HG03066 (cell line): ENCODE measurements around the gene MRPL43.
A peak's percentile ranks its signal among the peaks of the same experiment; 100 is the strongest.
"Not testable (repeated sequence)": the region's sequence is repeated elsewhere in the genome, so short reads cannot be mapped to it uniquely, and the experiment has no call there.

Source experiments
- ATAC-seq: cut with Tn5 transposase; IDR thresholded peaks from one replicate; pipeline ENCODE4 v1.9.1; 2021; ENCODE audit warnings: low read depth; ENCODE audit not compliant: unreplicated experiment

MRPL43 gene

GRCh38 chr10:100986952-100987684 is at the start of gene MRPL43, which contains the start of gene TWNK:
Gene MRPL43, minus strand, starts transcription at chr10:100987497. Its CDS starts 54 bp downstream, at chr10:100987443.
Gene TWNK, plus strand, starts transcription at chr10:100987543. Its CDS starts 668 bp downstream, at chr10:100988211.
- ATAC-seq = peak; percentile 82

- ATAC-seq = no peak
Measured at GRCh38 chr10:101036726-101037125, 49.4 kb upstream of the MRPL43 start.

GRCh38 chr10:101035916-101036702 is 48.8 kb upstream of the MRPL43 start:
- ATAC-seq = no peak

GRCh38 chr10:101035314-101035713 is 48.0 kb upstream of the MRPL43 start:
- no peak for ATAC-seq

- ATAC-seq = not testable (repeated sequence)
Measured at GRCh38 chr10:101034404-101034803, 47.1 kb upstream of the MRPL43 start.

GRCh38 chr10:101033276-101033675 is 46.0 kb upstream of the MRPL43 start:
- no peak for ATAC-seq

GRCh38 chr10:101032637-101033224 is 45.4 kb upstream of the MRPL43 start:
- no peak for ATAC-seq

- ATAC-seq = peak; percentile 44
Measured at GRCh38 chr10:101031796-101032636, 44.7 kb upstream of the MRPL43 start.

- ATAC-seq = peak; percentile 89
Measured at GRCh38 chr10:101031128-101031795, 44.0 kb upstream of the MRPL43 start, which contains the start of the genes PDZD7 and SFXN3. Gene PDZD7, minus strand, starts transcription at chr10:101031129. Its CDS starts 910 bp downstream, at chr10:101030219. Gene SFXN3, plus strand, starts transcription at chr10:101031234. Its CDS starts 3,461 bp downstream, at chr10:101034695.

- no peak for ATAC-seq
Measured at GRCh38 chr10:101030496-101031127, 43.3 kb upstream of the MRPL43 start.

- no peak for ATAC-seq
Measured at GRCh38 chr10:101029520-101030295, 42.4 kb upstream of the MRPL43 start.

- no peak for ATAC-seq
Measured at GRCh38 chr10:101028446-101029337, 41.4 kb upstream of the MRPL43 start.

GRCh38 chr10:101027106-101027720 is 39.9 kb upstream of the MRPL43 start:
- ATAC-seq = no peak

GRCh38 chr10:101022967-101023705 is 35.8 kb upstream of the MRPL43 start:
- ATAC-seq = no peak

GRCh38 chr10:101021692-101022251 is 34.5 kb upstream of the MRPL43 start:
- no peak for ATAC-seq

GRCh38 chr10:101021239-101021638 is 33.9 kb upstream of the MRPL43 start:
- no peak for ATAC-seq
